H9 (cell line): ENCODE data around the gene YES1. TPM values are rescaled to one million over a fixed set of nuclear protein-coding genes. Genes with fewer than 3 reads are reported as not detected.
A peak's percentile ranks its signal among the peaks of the same experiment; 100 is the strongest.

Experiments used
- DNase-seq: peaks from one replicate; pipeline ENCODE4 v3.0.0-alpha.2; 2017
- H2AFZ ChIP-seq: one replicate; pipeline ENCODE4 v1.6.1; 2013; ENCODE audit warnings: mild to moderate bottlenecking, low read length, control low read depth, moderate library complexity
- H2AK5ac ChIP-seq: 2 replicates; pipeline ENCODE4 v1.6.1; 2013; ENCODE audit warnings: low read length, control low read depth, mixed read lengths; ENCODE audit not compliant: insufficient read length
- H2BK120ac ChIP-seq: one replicate; pipeline ENCODE4 v1.6.1; 2013; ENCODE audit warnings: low read depth, mild to moderate bottlenecking, low read length, control low read depth, inconsistent platforms; ENCODE audit not compliant: poor library complexity, severe bottlenecking
- H2BK12ac ChIP-seq: 2 replicates; pipeline ENCODE4 v1.6.1; 2013; ENCODE audit warnings: low read length, control low read depth, mixed read lengths, low read depth; ENCODE audit not compliant: insufficient read length
- H2BK15ac ChIP-seq: 2 replicates; pipeline ENCODE4 v1.6.1; 2013; ENCODE audit warnings: low read depth, low read length, control low read depth
- H2BK20ac ChIP-seq: one replicate; pipeline ENCODE4 v1.6.1; 2013; ENCODE audit warnings: low read depth, mild to moderate bottlenecking, low read length, control low read depth, inconsistent platforms; ENCODE audit not compliant: poor library complexity, severe bottlenecking
- H2BK5ac ChIP-seq: 2 replicates; pipeline ENCODE4 v1.6.1; 2013; ENCODE audit warnings: low read length, control low read depth, mixed read lengths; ENCODE audit not compliant: insufficient read length
- H3K14ac ChIP-seq: 2 replicates; pipeline ENCODE4 v1.6.1; 2013; ENCODE audit warnings: low read length, control low read depth; ENCODE audit not compliant: insufficient read depth
- H3K18ac ChIP-seq: 2 replicates; pipeline ENCODE4 v1.6.1; 2013; ENCODE audit warnings: low read depth, mild to moderate bottlenecking, mixed read lengths, low read length, control low read depth; ENCODE audit not compliant: insufficient read length
- H3K23ac ChIP-seq: 2 replicates; pipeline ENCODE4 v1.6.1; 2013; ENCODE audit warnings: low read length, control low read depth, mixed read lengths, low read depth; ENCODE audit not compliant: insufficient read length
- H3K23me2 ChIP-seq: 2 replicates; pipeline ENCODE4 v1.6.1; 2013; ENCODE audit warnings: low read depth, mild to moderate bottlenecking, mixed read lengths, low read length, control low read depth; ENCODE audit not compliant: insufficient read length, poor library complexity, severe bottlenecking
- H3K27ac ChIP-seq: 2 replicates; pipeline ENCODE4 v1.5.1; 2013; ENCODE audit warnings: low read length, control low read depth, mixed read lengths, low read depth; ENCODE audit not compliant: insufficient read length
- H3K27me3 ChIP-seq: 2 replicates; pipeline ENCODE4 v1.6.1; 2013; ENCODE audit warnings: low read length, control low read depth, inconsistent platforms; ENCODE audit not compliant: insufficient read depth
- H3K4ac ChIP-seq: 2 replicates; pipeline ENCODE4 v1.6.1; 2013; ENCODE audit warnings: low read depth, mild to moderate bottlenecking, control low read depth, inconsistent platforms, low read length, moderate library complexity
- H3K4me1 ChIP-seq: 2 replicates; pipeline ENCODE4 v1.6.1; 2013; ENCODE audit warnings: low read length, control low read depth, inconsistent platforms; ENCODE audit not compliant: insufficient read depth
- H3K4me2 ChIP-seq: 2 replicates; pipeline ENCODE4 v1.6.1; 2013; ENCODE audit warnings: low read length, control low read depth, mixed read lengths; ENCODE audit not compliant: insufficient read length, insufficient read depth
- H3K56ac ChIP-seq: 2 replicates; pipeline ENCODE4 v1.6.1; 2013; ENCODE audit warnings: low read depth, mild to moderate bottlenecking, mixed read lengths, low read length, control low read depth; ENCODE audit not compliant: insufficient read length
- H3K79me1 ChIP-seq: 2 replicates; pipeline ENCODE4 v1.6.1; 2013; ENCODE audit warnings: low read depth, mild to moderate bottlenecking, moderate library complexity, low read length, control low read depth, inconsistent platforms; ENCODE audit not compliant: insufficient read depth, poor library complexity, severe bottlenecking
- H3K79me2 ChIP-seq: 2 replicates; pipeline ENCODE4 v1.6.1; 2013; ENCODE audit warnings: low read length, control low read depth, inconsistent platforms; ENCODE audit not compliant: insufficient read depth
- H3K9ac ChIP-seq: 2 replicates; pipeline ENCODE4 v1.6.1; 2013; ENCODE audit warnings: low read length, control low read depth, mixed read lengths; ENCODE audit not compliant: insufficient read length; ENCODE audit errors: extremely low read depth
- H3K9me3 ChIP-seq: one replicate; pipeline ENCODE4 v1.6.1; 2013; ENCODE audit warnings: low read depth, low read length, inconsistent platforms; ENCODE audit not compliant: control insufficient read depth
- H3T11ph ChIP-seq: one replicate; pipeline ENCODE4 v1.6.1; 2013; ENCODE audit warnings: mild to moderate bottlenecking, low read length, control low read depth, inconsistent platforms
- H4K20me1 ChIP-seq: one replicate; pipeline ENCODE4 v1.6.1; 2013; ENCODE audit not compliant: control insufficient read depth, insufficient read length, insufficient read depth
- H4K5ac ChIP-seq: 2 replicates; pipeline ENCODE4 v1.6.1; 2013; ENCODE audit warnings: low read depth, mild to moderate bottlenecking, mixed read lengths, low read length, control low read depth; ENCODE audit not compliant: insufficient read length
- H4K8ac ChIP-seq: replicated peaks from 2 replicates; pipeline ENCODE4 v1.6.1; 2013; ENCODE audit warnings: low read length, control low read depth, mixed read lengths, low read depth; ENCODE audit not compliant: insufficient read length
- H4K91ac ChIP-seq: 2 replicates; pipeline ENCODE4 v1.6.1; 2013; ENCODE audit warnings: low read depth, mild to moderate bottlenecking, moderate library complexity, mixed read lengths, low read length, control low read depth; ENCODE audit not compliant: insufficient read length
- H3K27ac Mint-ChIP-seq, 3 experiments: 2 replicates in 2 of 3; 3 replicates in 1 of 3; pipeline ENCODE4 v1.8.0; 2020 to 2021; ENCODE audit warnings: mixed read lengths in 3 of 3, mild to moderate bottlenecking in 1 of 3, moderate library complexity in 1 of 3
- H3K27me3 Mint-ChIP-seq: 2 replicates; pipeline ENCODE4 v1.8.0; 2021; ENCODE audit warnings: low read depth, mild to moderate bottlenecking, moderate library complexity, mixed read lengths
- H3K36me3 Mint-ChIP-seq, 3 experiments: 2 replicates in 2 of 3; 3 replicates in 1 of 3; pipeline ENCODE4 v1.8.0; 2020 to 2021; ENCODE audit warnings: low read depth in 3 of 3, mixed read lengths in 3 of 3; ENCODE audit not compliant: insufficient read depth in 1 of 3
- H3K4me1 Mint-ChIP-seq, 2 experiments: 2 replicates each; pipeline ENCODE4 v1.8.0; 2020; ENCODE audit warnings: mixed read lengths in 2 of 2
- H3K4me3 Mint-ChIP-seq, 2 experiments: 2 replicates in 1 of 2; 3 replicates in 1 of 2; pipeline ENCODE4 v1.8.0; 2020 to 2021; ENCODE audit warnings: mild to moderate bottlenecking in 2 of 2, mixed read lengths in 2 of 2, moderate library complexity in 1 of 2
- H3K9me3 Mint-ChIP-seq, 2 experiments: 2 replicates in 1 of 2; 3 replicates in 1 of 2; pipeline ENCODE4 v1.8.0; 2020; ENCODE audit warnings: mild to moderate bottlenecking in 2 of 2, mixed read lengths in 2 of 2, moderate library complexity in 1 of 2
- total RNA-seq: library from RNA; stranded (reverse); gene quantifications from 2 replicates; pipeline ENCODE4 v1.2.1, GENCODE V29; 2021
- TF ChIP-seq, protein P1 (sequence below): fragments of 200-600 bp; sonication (generic); conservative IDR thresholded peaks from 3 replicates; pipeline ENCODE4 v1.8.0; 2021; ENCODE audit warnings: antibody characterized with exemption, mild to moderate bottlenecking

Gene YES1
- total RNA-seq, 1 experiment from 2014 or later = 86.9 TPM

DNA sequence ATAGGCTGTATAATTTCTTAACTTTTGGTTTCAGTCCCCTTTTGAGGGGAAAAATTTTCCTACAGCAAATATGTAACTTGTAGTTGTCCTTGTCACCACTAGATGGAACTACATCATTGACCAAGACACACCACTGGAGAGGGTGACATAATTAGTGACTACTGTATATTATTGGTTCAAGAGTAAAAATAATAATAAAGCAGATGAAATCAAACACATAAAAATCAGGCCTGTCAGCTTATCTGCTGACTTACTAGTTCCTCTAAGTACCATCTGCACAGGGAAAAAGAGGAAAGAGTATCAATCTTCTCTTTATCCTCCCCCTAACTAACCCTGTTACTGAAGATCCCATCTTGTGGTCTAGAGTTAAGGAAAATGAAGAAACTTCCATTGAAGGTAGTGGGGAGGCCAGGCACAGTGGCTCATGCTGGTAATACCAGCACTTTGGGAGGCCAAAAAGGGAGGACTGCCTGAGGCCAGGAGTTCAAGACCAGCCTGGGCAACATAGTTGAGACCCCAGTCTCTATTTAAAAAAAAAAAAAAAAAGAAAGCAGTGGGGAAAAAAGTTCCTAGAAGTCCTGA is 70.0 kb downstream of the YES1 start:
- Histone ChIP-seq H2BK12ac (no peak overlapping the region), H3K27ac (no peak overlapping the region), H3K14ac (no peak overlapping the region), H3K79me1 (peaks cover 3% of the 10 kb centered on the region), H3K79me2 (no peaks in the 10 kb centered on the region), H3K23me2 (no peaks in the 10 kb centered on the region), H2BK20ac (no peak overlapping the region), H3K9me3 (no peaks in the 10 kb centered on the region), H2AFZ (no peak overlapping the region), H3K27me3 (no peaks in the 10 kb centered on the region), H3K4ac (no peak overlapping the region), H2BK120ac (no peak overlapping the region), H4K20me1 (no peaks in the 10 kb centered on the region), H3K4me1 (no peaks in the 10 kb centered on the region), H3K23ac (no peak overlapping the region), H3K56ac (no peak overlapping the region), H2BK5ac (no peak overlapping the region), H3K18ac (no peak overlapping the region), H4K5ac (no peak overlapping the region), H4K8ac (no peak overlapping the region), H3K4me2 (no peak overlapping the region), H2AK5ac (no peak overlapping the region), H4K91ac (no peak overlapping the region), H3K9ac (no peak overlapping the region), H3T11ph (no peak overlapping the region), H2BK15ac (no peak overlapping the region)
- Mint-ChIP-seq H3K4me3 (no peak overlapping the region), H3K4me1 (no peaks in the 10 kb centered on the region), H3K36me3 (peaks cover 12 to 59% (median 41%) of the 10 kb centered on the region in 3 experiments; a peak in 6 of 7 replicates), H3K9me3 (no peaks in the 10 kb centered on the region), H3K27me3 (no peaks in the 10 kb centered on the region), H3K27ac (no peak overlapping the region)
- TF ChIP-seq, protein P1, sequence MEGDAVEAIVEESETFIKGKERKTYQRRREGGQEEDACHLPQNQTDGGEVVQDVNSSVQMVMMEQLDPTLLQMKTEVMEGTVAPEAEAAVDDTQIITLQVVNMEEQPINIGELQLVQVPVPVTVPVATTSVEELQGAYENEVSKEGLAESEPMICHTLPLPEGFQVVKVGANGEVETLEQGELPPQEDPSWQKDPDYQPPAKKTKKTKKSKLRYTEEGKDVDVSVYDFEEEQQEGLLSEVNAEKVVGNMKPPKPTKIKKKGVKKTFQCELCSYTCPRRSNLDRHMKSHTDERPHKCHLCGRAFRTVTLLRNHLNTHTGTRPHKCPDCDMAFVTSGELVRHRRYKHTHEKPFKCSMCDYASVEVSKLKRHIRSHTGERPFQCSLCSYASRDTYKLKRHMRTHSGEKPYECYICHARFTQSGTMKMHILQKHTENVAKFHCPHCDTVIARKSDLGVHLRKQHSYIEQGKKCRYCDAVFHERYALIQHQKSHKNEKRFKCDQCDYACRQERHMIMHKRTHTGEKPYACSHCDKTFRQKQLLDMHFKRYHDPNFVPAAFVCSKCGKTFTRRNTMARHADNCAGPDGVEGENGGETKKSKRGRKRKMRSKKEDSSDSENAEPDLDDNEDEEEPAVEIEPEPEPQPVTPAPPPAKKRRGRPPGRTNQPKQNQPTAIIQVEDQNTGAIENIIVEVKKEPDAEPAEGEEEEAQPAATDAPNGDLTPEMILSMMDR = peak; percentile 81
- no peak for DNase-seq
